Measurements from ENCODE around the gene ELMO1. TPM values are rescaled to one million over a fixed set of nuclear protein-coding genes. Genes with fewer than 3 reads are reported as not detected.

Gene ELMO1
- polyA plus RNA-seq, 1 donor (not counting 4 experiments of a cell fraction or from before 2014, with no cell fraction given): not detected

DNA sequence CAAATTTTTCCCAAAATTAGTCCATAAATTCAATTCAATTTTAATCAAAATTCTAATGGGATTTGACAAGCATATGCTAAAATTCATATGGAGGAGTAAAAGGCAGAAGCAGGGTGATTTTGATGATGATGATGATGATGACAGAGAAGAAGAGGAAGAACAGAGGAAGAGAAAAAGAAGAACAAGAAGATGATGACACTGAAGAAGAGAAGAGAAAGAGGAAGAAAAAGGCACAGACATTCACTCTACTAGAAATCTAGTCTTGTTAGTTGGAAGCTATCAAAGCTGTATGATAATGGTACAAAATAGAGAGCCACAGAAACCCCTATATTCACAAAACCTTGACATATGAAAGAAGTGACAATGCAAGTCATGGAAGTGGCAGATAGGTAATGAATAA, 157.9 kb downstream of the ELMO1 start:
- dilution Hi-C loops (cut with MboI; ENCODE audit: extremely low pct_ligation_motif_present, low sequenced_read_pairs): loop anchor here (5.0 kb wide), 1 partner anchor 48 kb away; no protein-coding TSS in a partner anchor
- DNase-seq (ENCODE audit: low read depth, low spot score) (no peak), FAIRE-seq (no peak)
- Histone ChIP-seq H3K9me1 (ENCODE audit: control insufficient read depth, extremely low read depth, insufficient read depth, low read length) (no peaks in the 10 kb centered on the region), H4K20me1 (ENCODE audit: control insufficient read depth, extremely low read depth, insufficient read depth, low read length) (no peaks in the 10 kb centered on the region), H3K27ac (ENCODE audit: control insufficient read depth, insufficient read depth, low read length) (no peak overlapping the region), H3K4me1 (ENCODE audit: control insufficient read depth, extremely low read depth, insufficient read depth, low read length) (no peaks in the 10 kb centered on the region), H3K9me3 (ENCODE audit: control insufficient read depth, low read depth, low read length) (no peaks in the 10 kb centered on the region), H3K4me2 (ENCODE audit: control insufficient read depth, extremely low read depth, insufficient read depth, low read depth, low read length) (no peak overlapping the region), H3K27me3 (ENCODE audit: control insufficient read depth, extremely low read depth, insufficient read depth, low read length) (no peaks in the 10 kb centered on the region), H3K4me3 (ENCODE audit: control insufficient read depth in 2 of 3, extremely low read depth in 1 of 3, insufficient read depth in 2 of 3, low read depth in 1 of 3, low read length in 3 of 3) (no peak overlapping the region), H2AFZ (ENCODE audit: control insufficient read depth, low read length) (no peak overlapping the region), H3K36me3 (ENCODE audit: control insufficient read depth in 2 of 2, extremely low read depth in 1 of 2, insufficient read depth in 2 of 2, low read length in 2 of 2) (no peaks in the 10 kb centered on the region), H3K9ac (ENCODE audit: control insufficient read depth, extremely low read depth, insufficient read depth, low read length) (no peak overlapping the region), H3K79me2 (ENCODE audit: control insufficient read depth, insufficient read depth, low read length) (no peaks in the 10 kb centered on the region)
- TF ChIP-seq, protein P1, sequence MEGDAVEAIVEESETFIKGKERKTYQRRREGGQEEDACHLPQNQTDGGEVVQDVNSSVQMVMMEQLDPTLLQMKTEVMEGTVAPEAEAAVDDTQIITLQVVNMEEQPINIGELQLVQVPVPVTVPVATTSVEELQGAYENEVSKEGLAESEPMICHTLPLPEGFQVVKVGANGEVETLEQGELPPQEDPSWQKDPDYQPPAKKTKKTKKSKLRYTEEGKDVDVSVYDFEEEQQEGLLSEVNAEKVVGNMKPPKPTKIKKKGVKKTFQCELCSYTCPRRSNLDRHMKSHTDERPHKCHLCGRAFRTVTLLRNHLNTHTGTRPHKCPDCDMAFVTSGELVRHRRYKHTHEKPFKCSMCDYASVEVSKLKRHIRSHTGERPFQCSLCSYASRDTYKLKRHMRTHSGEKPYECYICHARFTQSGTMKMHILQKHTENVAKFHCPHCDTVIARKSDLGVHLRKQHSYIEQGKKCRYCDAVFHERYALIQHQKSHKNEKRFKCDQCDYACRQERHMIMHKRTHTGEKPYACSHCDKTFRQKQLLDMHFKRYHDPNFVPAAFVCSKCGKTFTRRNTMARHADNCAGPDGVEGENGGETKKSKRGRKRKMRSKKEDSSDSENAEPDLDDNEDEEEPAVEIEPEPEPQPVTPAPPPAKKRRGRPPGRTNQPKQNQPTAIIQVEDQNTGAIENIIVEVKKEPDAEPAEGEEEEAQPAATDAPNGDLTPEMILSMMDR (optimal IDR thresholded peaks at IDR 0.05 in 1 of 3, IDR thresholded peaks at IDR 0.05 in 1 of 3, conservative IDR thresholded peaks at IDR 0.05 in 1 of 3; ENCODE audit: extremely low read depth in 1 of 3, insufficient read depth in 2 of 3, low read length in 3 of 3): no peak
- TF ChIP-seq EZH2 (IDR thresholded peaks at IDR 0.05; ENCODE audit: low read length): no peak

- H3K4me2 ChIP-seq (ENCODE audit: control insufficient read depth, extremely low read depth, insufficient read depth, low read depth, low read length): no peak overlapping the region
- TF ChIP-seq, protein P1 (optimal IDR thresholded peaks at IDR 0.05 in 1 of 3, IDR thresholded peaks at IDR 0.05 in 1 of 3, conservative IDR thresholded peaks at IDR 0.05 in 1 of 3; ENCODE audit: extremely low read depth in 1 of 3, insufficient read depth in 2 of 3, low read length in 3 of 3): no peak
- TF ChIP-seq EZH2 (IDR thresholded peaks at IDR 0.05; ENCODE audit: low read length): no peak
- no peaks in the 10 kb centered on the region for H3K36me3 ChIP-seq (ENCODE audit: control insufficient read depth in 2 of 2, extremely low read depth in 1 of 2, insufficient read depth in 2 of 2, low read length in 2 of 2)
- H4K20me1 ChIP-seq (ENCODE audit: control insufficient read depth, extremely low read depth, insufficient read depth, low read length): no peaks in the 10 kb centered on the region
- no peak overlapping the region for H3K27ac ChIP-seq (ENCODE audit: control insufficient read depth, insufficient read depth, low read length)
- no peaks in the 10 kb centered on the region for H3K4me1 ChIP-seq (ENCODE audit: control insufficient read depth, extremely low read depth, insufficient read depth, low read length)
- no peaks in the 10 kb centered on the region for H3K79me2 ChIP-seq (ENCODE audit: control insufficient read depth, insufficient read depth, low read length)
- no peaks in the 10 kb centered on the region for H3K27me3 ChIP-seq (ENCODE audit: control insufficient read depth, extremely low read depth, insufficient read depth, low read length)
- no peak for DNase-seq (ENCODE audit: low read depth, low spot score)
- no peaks in the 10 kb centered on the region for H3K9me1 ChIP-seq (ENCODE audit: control insufficient read depth, extremely low read depth, insufficient read depth, low read length)
- H3K4me3 ChIP-seq (ENCODE audit: control insufficient read depth in 2 of 3, extremely low read depth in 1 of 3, insufficient read depth in 2 of 3, low read depth in 1 of 3, low read length in 3 of 3): no peak overlapping the region
- FAIRE-seq: no peak
- no peaks in the 10 kb centered on the region for H3K9me3 ChIP-seq (ENCODE audit: control insufficient read depth, low read depth, low read length)
- H2AFZ ChIP-seq (ENCODE audit: control insufficient read depth, low read length): no peak overlapping the region
- dilution Hi-C loops (cut with MboI; ENCODE audit: extremely low pct_ligation_motif_present, low sequenced_read_pairs): loop anchor here (5.0 kb wide), 1 partner anchor 47 kb away; no protein-coding TSS in a partner anchor
- H3K9ac ChIP-seq (ENCODE audit: control insufficient read depth, extremely low read depth, insufficient read depth, low read length): no peak overlapping the region
Measured at GRCh38 chr7:37289781-37290180, 158.9 kb downstream of the ELMO1 start.

Data from keratinocyte (primary cell).